ENCODE measurements around the gene CD81. TPM values are rescaled to one million over a fixed set of nuclear protein-coding genes. Genes with fewer than 3 reads are reported as not detected.

CD81 gene
- total and polyA plus RNA-seq, 9 of the 15 experiments (the other 6 are each of a cell fraction or from before 2014, with no cell fraction given) = 2.4 to 189 (median 61.7) TPM

DNA sequence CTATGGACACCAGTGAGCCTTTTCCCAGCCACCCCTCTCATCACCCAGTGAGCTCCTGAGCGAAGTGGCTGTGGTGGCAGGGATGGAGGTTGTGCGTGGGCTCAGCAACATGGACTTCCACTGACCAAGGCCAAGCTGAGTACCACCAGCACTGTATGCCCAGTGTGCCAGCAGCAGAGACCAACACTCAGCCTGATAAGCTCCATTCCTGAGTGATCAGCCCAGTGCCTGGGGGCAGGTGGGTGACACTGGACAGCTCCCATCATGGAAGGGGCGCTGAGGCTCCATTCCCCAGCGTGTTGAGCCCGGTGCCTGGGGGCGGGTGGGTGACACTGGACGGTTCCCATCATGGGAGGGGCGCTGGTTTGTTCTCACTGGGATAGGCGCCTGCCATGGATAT is 17.6 kb upstream of the CD81 start (continued):
- TF ChIP-seq NFATC3 (IDR thresholded peaks at IDR 0.05) (no peak), L3MBTL2 (IDR thresholded peaks at IDR 0.05) (no peak), DIDO1 (tag; IDR thresholded peaks at IDR 0.05; ENCODE audit: low read depth) (no peak), GABPB1 (CRISPR knock-in tag; IDR thresholded peaks at IDR 0.05) (no peak), ZFP30 (CRISPR knock-in tag; IDR thresholded peaks at IDR 0.05; ENCODE audit: borderline replicate concordance) (no peak)
- TF ChIP-seq, protein P1, sequence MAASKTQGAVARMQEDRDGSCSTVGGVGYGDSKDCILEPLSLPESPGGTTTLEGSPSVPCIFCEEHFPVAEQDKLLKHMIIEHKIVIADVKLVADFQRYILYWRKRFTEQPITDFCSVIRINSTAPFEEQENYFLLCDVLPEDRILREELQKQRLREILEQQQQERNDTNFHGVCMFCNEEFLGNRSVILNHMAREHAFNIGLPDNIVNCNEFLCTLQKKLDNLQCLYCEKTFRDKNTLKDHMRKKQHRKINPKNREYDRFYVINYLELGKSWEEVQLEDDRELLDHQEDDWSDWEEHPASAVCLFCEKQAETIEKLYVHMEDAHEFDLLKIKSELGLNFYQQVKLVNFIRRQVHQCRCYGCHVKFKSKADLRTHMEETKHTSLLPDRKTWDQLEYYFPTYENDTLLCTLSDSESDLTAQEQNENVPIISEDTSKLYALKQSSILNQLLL (CRISPR knock-in tag; IDR thresholded peaks at IDR 0.05; ENCODE audit: borderline replicate concordance) = no peak

DNA sequence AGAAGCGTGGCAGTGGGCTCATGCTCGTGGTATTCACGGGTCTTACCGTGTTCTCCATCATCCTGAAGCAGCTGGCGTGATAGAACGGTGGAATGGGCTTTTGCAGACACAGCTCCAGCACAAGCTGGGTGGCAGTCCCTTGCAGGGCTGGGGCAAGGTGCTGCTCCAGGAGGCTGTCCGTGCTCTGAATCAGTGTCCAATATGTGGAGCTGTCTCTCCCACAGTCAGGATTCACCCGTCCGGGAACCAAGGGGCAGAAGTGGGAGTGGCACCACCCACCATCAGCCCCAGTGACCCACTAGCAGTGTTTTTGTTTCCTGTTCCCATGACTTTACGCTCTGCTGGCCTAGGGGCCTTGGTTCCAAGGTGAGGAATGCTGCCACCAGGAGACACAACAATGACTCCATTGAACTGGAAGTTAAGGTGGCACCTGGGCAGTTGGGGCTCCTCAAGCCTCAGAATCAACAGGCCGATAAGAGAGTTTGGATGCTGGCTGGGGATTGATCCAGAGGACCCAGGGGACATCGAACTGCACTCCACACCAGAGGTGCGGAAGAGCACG is 16.9 kb upstream of the CD81 start:
- Histone ChIP-seq H2AFZ (ENCODE audit: low read depth, low read length) (no peak overlapping the region), H3K36me3 (ENCODE audit: control insufficient read depth, insufficient read depth, low read length) (no peaks in the 10 kb centered on the region), H3K4me2 (ENCODE audit: insufficient read depth, low read length) (no peak overlapping the region), H3K79me2 (ENCODE audit: control insufficient read depth, insufficient read depth, low read length) (no peaks in the 10 kb centered on the region), H3K27me3 (ENCODE audit: control insufficient read depth in 2 of 2, insufficient read depth in 2 of 2, low read length in 2 of 2) (peaks cover 31 to 85% of the 10 kb centered on the region in 2 experiments), H3K9me3 (replicated peaks; ENCODE audit: control insufficient read depth, insufficient read depth, low read depth, low read length) (no peaks in the 10 kb centered on the region), H3K9me1 (ENCODE audit: control insufficient read depth, insufficient read depth, low read length) (no peaks in the 10 kb centered on the region), H4K20me1 (replicated peaks; ENCODE audit: control insufficient read depth, insufficient read depth, low read length) (peaks cover 17% of the 10 kb centered on the region), H3K4me3 (no peak overlapping the region), H3K4me1 (replicated peaks in 1 of 2; ENCODE audit: control insufficient read depth in 2 of 2, insufficient read depth in 2 of 2, low read length in 2 of 2) (peaks cover 0 to 7% of the 10 kb centered on the region in 2 experiments; a peak in 2 of 5 replicates), H3K27ac (ENCODE audit: extremely low read depth, low read depth, low read length) (no peak overlapping the region), H3K9ac (ENCODE audit: insufficient read depth in 1 of 2, low read depth in 2 of 2, low read length in 2 of 2) (no peak overlapping the region)
- no peak for ATAC-seq
- TF ChIP-seq ESRRB (CRISPR knock-in tag; IDR thresholded peaks at IDR 0.05; ENCODE audit: borderline replicate concordance) (no peak), TAL1 (IDR thresholded peaks at IDR 0.05) (no peak), ARID1B (IDR thresholded peaks at IDR 0.05) (no peak), FOSL1 (tag; conservative IDR thresholded peaks at IDR 0.05) (no peak), HNRNPL (IDR thresholded peaks at IDR 0.05; ENCODE audit: low read depth, low read length) (no peak), PHTF2 (CRISPR knock-in tag; IDR thresholded peaks at IDR 0.05) (no peak), YBX1 (IDR thresholded peaks at IDR 0.05) (no peak)
- TF ChIP-seq, protein P2, sequence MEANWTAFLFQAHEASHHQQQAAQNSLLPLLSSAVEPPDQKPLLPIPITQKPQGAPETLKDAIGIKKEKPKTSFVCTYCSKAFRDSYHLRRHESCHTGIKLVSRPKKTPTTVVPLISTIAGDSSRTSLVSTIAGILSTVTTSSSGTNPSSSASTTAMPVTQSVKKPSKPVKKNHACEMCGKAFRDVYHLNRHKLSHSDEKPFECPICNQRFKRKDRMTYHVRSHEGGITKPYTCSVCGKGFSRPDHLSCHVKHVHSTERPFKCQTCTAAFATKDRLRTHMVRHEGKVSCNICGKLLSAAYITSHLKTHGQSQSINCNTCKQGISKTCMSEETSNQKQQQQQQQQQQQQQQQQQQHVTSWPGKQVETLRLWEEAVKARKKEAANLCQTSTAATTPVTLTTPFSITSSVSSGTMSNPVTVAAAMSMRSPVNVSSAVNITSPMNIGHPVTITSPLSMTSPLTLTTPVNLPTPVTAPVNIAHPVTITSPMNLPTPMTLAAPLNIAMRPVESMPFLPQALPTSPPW (CRISPR knock-in tag; IDR thresholded peaks at IDR 0.05) = no peak
- POLR2A ChIA-PET = interaction anchor here (0.6 kb wide), 1 partner anchor 86 kb away, joined by 3 read pairs; no protein-coding TSS in a partner anchor
- in situ Hi-C loops (cut with MboI) (no loop called here), intact Hi-C loops (cut with micrococcal nuclease) (no loop called here)
- 6% methylated on average over 14 of the region's 14 CpGs for WGBS (ENCODE audit: insufficient coverage, low coverage, missing lambda C conversion rate)
- CTCF ChIA-PET (ENCODE audit: low intra/inter-chr PET ratio) = no interaction called here
- BruUV-seq (replicated peaks) = no TSS peak
- DNase-seq (ENCODE audit: extremely low read depth in 1 of 4, low spot score in 3 of 4) = no peak
- FAIRE-seq = no peak
